Endothelial cell of umbilical vein (primary cell): ENCODE results near the gene C20orf144. TPM values are rescaled to one million over a fixed set of nuclear protein-coding genes. Genes with fewer than 3 reads are reported as not detected.

ENCODE experiments used
- BruUV-seq: library from RNA; stranded (reverse); fragments of 400-500 nt; replicated peaks from 2 replicates; lab custom pipeline; 2021; lab: Mats Ljungman, UMichigan
- CTCF ChIA-PET: fragments of 300-600, 350-600 bp; sonication (Branson Sonifier 250); formaldehyde crosslinking; loops from one replicate; lab custom pipeline; 2021; ENCODE audit warnings: antibody characterized with exemption, inconsistent platforms; lab: Charles Lee
- POLR2A ChIA-PET: fragments of 300-600, 350-600 bp; sonication (Branson Sonifier 250); formaldehyde crosslinking; loops from one replicate; lab custom pipeline; 2021; ENCODE audit warnings: antibody characterized with exemption, inconsistent platforms; lab: Charles Lee
- DNase-seq: peaks from one replicate; pipeline ENCODE4 v3.0.0-alpha.2; 2011; ENCODE audit warnings: low read depth, low spot score
- FAIRE-seq: peaks from 2 replicates; lab custom pipeline; 2011; peaks lifted over from hg19 to GRCh38; lab: Jason Lieb, UNC
- H2AFZ ChIP-seq: 2 replicates; pipeline ENCODE4 v1.6.0; 2012; ENCODE audit warnings: low read depth, low read length, control low read depth, inconsistent platforms
- H3K27ac ChIP-seq: 2 replicates; pipeline ENCODE4 v1.5.1; 2011; ENCODE audit warnings: low read depth, mild to moderate bottlenecking, control low read depth, low read length, moderate library complexity; ENCODE audit not compliant: insufficient read depth
- H3K27me3 ChIP-seq, 2 experiments: 2 replicates each; pipeline versions ENCODE4 v1.6.0 to v1.6.1; 2011; ENCODE audit warnings: low read length in 2 of 2, mixed read lengths in 1 of 2; ENCODE audit not compliant: control insufficient read depth in 2 of 2, insufficient read depth in 2 of 2
- H3K36me3 ChIP-seq, 2 experiments: 2 replicates in 1 of 2; 3 replicates in 1 of 2; pipeline ENCODE4 v1.5.1; 2011; ENCODE audit warnings: low read length in 2 of 2, mild to moderate bottlenecking in 1 of 2, moderate library complexity in 1 of 2; ENCODE audit not compliant: control insufficient read depth in 2 of 2, insufficient read depth in 2 of 2; ENCODE audit errors: extremely low read depth in 1 of 2
- H3K4me1 ChIP-seq: 3 replicates; pipeline ENCODE4 v1.5.1; 2011; ENCODE audit warnings: mild to moderate bottlenecking, low read length; ENCODE audit not compliant: control insufficient read depth, insufficient read depth; ENCODE audit errors: extremely low read depth
- H3K4me2 ChIP-seq: 2 replicates; pipeline ENCODE4 v1.6.1; 2011; ENCODE audit warnings: low read length, control low read depth, mixed read lengths; ENCODE audit not compliant: insufficient read depth
- H3K4me3 ChIP-seq, 3 experiments: fragments of 200-600 bp in 1 of 3; sonication (generic), shearing (Covaris generic) in 1 of 3; replicated peaks in 1 of 3; 2 replicates each; pipeline ENCODE4 v1.5.1; 2011 to 2016; ENCODE audit warnings: control low read depth in 3 of 3, low read length in 3 of 3, mild to moderate bottlenecking in 2 of 3, inconsistent platforms in 1 of 3, low read depth in 1 of 3, moderate library complexity in 1 of 3; ENCODE audit not compliant: insufficient read depth in 1 of 3
- H3K79me2 ChIP-seq: 2 replicates; pipeline ENCODE4 v1.6.0; 2012; ENCODE audit warnings: low read length, inconsistent platforms; ENCODE audit not compliant: control insufficient read depth, insufficient read depth
- H3K9ac ChIP-seq: replicated peaks from 2 replicates; pipeline ENCODE3; 2011; ENCODE audit warnings: low read length, control low read depth; ENCODE audit not compliant: insufficient read depth; ENCODE audit errors: extremely low read depth
- H3K9me1 ChIP-seq: replicated peaks from 3 replicates; pipeline ENCODE4 v1.6.0; 2011; ENCODE audit warnings: mild to moderate bottlenecking, low read length; ENCODE audit not compliant: control insufficient read depth, insufficient read depth; ENCODE audit errors: extremely low read depth
- H3K9me3 ChIP-seq: replicated peaks from 2 replicates; pipeline ENCODE4 v1.5.1; 2012; ENCODE audit warnings: low read length, inconsistent platforms; ENCODE audit not compliant: control insufficient read depth, insufficient read depth
- H4K20me1 ChIP-seq: replicated peaks from 2 replicates; pipeline ENCODE3; 2011; ENCODE audit warnings: mild to moderate bottlenecking, low read length; ENCODE audit not compliant: control insufficient read depth, insufficient read depth; ENCODE audit errors: extremely low read depth
- EZH2 ChIP-seq: IDR thresholded peaks from 2 replicates; pipeline ENCODE4 v1.6.1; 2012; ENCODE audit warnings: borderline replicate concordance, low read depth, mild to moderate bottlenecking, moderate library complexity, low read length, inconsistent platforms; ENCODE audit not compliant: severe bottlenecking
- FOS ChIP-seq: IDR thresholded peaks from 2 replicates; pipeline ENCODE4 v1.6.1; 2011; ENCODE audit warnings: mild to moderate bottlenecking, low read length, moderate library complexity, borderline replicate concordance; ENCODE audit not compliant: insufficient read depth
- GATA2 ChIP-seq: IDR thresholded peaks from 2 replicates; pipeline ENCODE4 v1.7.0; 2011; ENCODE audit warnings: low read depth, mild to moderate bottlenecking, moderate library complexity, mixed read lengths, low read length; ENCODE audit not compliant: insufficient read length, insufficient read depth
- JUN ChIP-seq: IDR thresholded peaks from 2 replicates; pipeline ENCODE4 v1.6.1; 2011; ENCODE audit warnings: borderline replicate concordance, low read depth; ENCODE audit not compliant: insufficient read length, insufficient read depth
- MYC ChIP-seq: IDR thresholded peaks from one replicate; pipeline ENCODE4 v1.6.1; 2011; ENCODE audit warnings: mild to moderate bottlenecking, low read depth, low read length
- POLR2A ChIP-seq: IDR thresholded peaks from 2 replicates; pipeline ENCODE4 v1.6.1; 2012; ENCODE audit warnings: low read depth, mild to moderate bottlenecking, control low read depth, low read length
- POLR2AphosphoS5 ChIP-seq: IDR thresholded peaks from 2 replicates; pipeline ENCODE4 v1.6.1; 2012; ENCODE audit warnings: low read depth, mild to moderate bottlenecking, control low read depth, low read length, moderate library complexity; ENCODE audit not compliant: insufficient read depth
- dilution Hi-C: fragments of 300-500 bp; cut with MboI; formaldehyde crosslinking; loops from one replicate; pipeline ENCODE4 v1.15.0; 2019; ENCODE audit warnings: low sequenced_read_pairs; ENCODE audit not compliant: extremely low pct_ligation_motif_present
- intact Hi-C: fragments of 100-400 bp; cut with micrococcal nuclease; formaldehyde crosslinking; loops from one replicate; pipeline ENCODE4 v1.10.0; 2022
- polyA plus RNA-seq, 4 experiments: library from polyadenylated mRNA; depleted of rRNA in 3 of 4; stranded (reverse) in 3 of 4; unstranded in 1 of 4; fragments of >200 nt; gene quantifications; 2 replicates each; pipeline versions ENCODE4 v1.2.1 to v1.2.3, GENCODE V29; 2011 to 2012; ENCODE audit warnings: missing spikeins in 1 of 4
- total RNA-seq: library from RNA; stranded (reverse); gene quantifications from 2 replicates; pipeline ENCODE4 v1.2.3, GENCODE V29; 2021
- TF ChIP-seq, protein P1 (sequence below), 2 donors: IDR thresholded peaks; 1 replicate in 1 of 2; 2 replicates in 1 of 2; pipeline ENCODE4 v1.5.1; 2011; ENCODE audit warnings: low read length in 2 of 2, mild to moderate bottlenecking in 2 of 2, moderate library complexity in 2 of 2, control low read depth in 1 of 2, inconsistent platforms in 1 of 2, low read depth in 1 of 2; ENCODE audit not compliant: insufficient read depth in 1 of 2; ENCODE audit errors: extremely low read depth in 1 of 2
- TF ChIP-seq, protein P2 (sequence below): IDR thresholded peaks from 2 replicates; pipeline ENCODE4 v1.6.1; 2011; ENCODE audit not compliant: insufficient read depth, insufficient read length

Gene C20orf144
- total and polyA plus RNA-seq, 2 donors (not counting 3 experiments of a cell fraction or from before 2014, with no cell fraction given) = not detected

DNA sequence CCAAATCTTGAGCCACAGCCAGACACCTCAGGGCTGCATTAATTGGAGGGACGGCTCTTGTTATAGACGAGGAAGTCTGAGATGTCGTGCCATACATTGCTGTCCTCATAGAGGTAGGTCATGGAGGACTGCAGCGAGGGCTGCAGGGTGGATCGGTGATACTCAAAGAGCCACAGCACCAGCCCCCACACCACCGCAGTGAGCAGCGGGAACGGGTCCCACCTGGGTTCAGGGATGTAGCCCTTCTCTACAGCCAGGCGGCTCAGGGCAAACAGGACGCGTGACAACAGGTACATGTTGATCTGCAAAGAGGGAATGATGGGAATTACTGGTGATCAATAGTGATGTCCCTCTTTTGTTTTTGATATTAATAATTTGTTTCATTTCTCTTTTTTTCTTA is 45.5 kb downstream of the C20orf144 start:
- TF ChIP-seq, protein P1, sequence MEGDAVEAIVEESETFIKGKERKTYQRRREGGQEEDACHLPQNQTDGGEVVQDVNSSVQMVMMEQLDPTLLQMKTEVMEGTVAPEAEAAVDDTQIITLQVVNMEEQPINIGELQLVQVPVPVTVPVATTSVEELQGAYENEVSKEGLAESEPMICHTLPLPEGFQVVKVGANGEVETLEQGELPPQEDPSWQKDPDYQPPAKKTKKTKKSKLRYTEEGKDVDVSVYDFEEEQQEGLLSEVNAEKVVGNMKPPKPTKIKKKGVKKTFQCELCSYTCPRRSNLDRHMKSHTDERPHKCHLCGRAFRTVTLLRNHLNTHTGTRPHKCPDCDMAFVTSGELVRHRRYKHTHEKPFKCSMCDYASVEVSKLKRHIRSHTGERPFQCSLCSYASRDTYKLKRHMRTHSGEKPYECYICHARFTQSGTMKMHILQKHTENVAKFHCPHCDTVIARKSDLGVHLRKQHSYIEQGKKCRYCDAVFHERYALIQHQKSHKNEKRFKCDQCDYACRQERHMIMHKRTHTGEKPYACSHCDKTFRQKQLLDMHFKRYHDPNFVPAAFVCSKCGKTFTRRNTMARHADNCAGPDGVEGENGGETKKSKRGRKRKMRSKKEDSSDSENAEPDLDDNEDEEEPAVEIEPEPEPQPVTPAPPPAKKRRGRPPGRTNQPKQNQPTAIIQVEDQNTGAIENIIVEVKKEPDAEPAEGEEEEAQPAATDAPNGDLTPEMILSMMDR (IDR thresholded peaks at IDR 0.05; ENCODE audit: extremely low read depth in 1 of 2, insufficient read depth in 1 of 2, low read depth in 1 of 2, low read length in 2 of 2) = no peak
- TF ChIP-seq FOS = no peak
- no peak for TF ChIP-seq MYC
- no peak for TF ChIP-seq JUN
- no peak for TF ChIP-seq EZH2
- TF ChIP-seq GATA2 = no peak
- TF ChIP-seq POLR2A = no peak
- no peak for TF ChIP-seq POLR2AphosphoS5
- TF ChIP-seq, protein P2, sequence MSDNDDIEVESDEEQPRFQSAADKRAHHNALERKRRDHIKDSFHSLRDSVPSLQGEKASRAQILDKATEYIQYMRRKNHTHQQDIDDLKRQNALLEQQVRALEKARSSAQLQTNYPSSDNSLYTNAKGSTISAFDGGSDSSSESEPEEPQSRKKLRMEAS = no peak
- Histone ChIP-seq H3K79me2 (no peaks in the 10 kb centered on the region), H3K4me1 (no peaks in the 10 kb centered on the region), H3K4me3 (no peak overlapping the region), H3K4me2 (no peak overlapping the region), H3K9ac (no peak overlapping the region), H3K9me3 (no peaks in the 10 kb centered on the region), H3K36me3 (no peaks in the 10 kb centered on the region), H3K9me1 (no peaks in the 10 kb centered on the region), H2AFZ (no peak overlapping the region), H3K27me3 (no peaks in the 10 kb centered on the region), H3K27ac (no peak overlapping the region), H4K20me1 (no peaks in the 10 kb centered on the region)
- POLR2A ChIA-PET = no interaction called here
- BruUV-seq = no TSS peak
- dilution Hi-C loops = no loop called here
- CTCF ChIA-PET = interaction anchor here (1.2 kb wide), 1 partner anchor 13 kb away, joined by 3 read pairs; no protein-coding TSS in a partner anchor
- FAIRE-seq (no peak), DNase-seq (no peak)
- intact Hi-C loops = no loop called here
